Dermis lymphatic vessel endothelial cell (primary cell): ENCODE results near the gene PRDM4. TPM values are rescaled to one million over a fixed set of nuclear protein-coding genes. Genes with fewer than 3 reads are reported as not detected.

ENCODE experiments used
- total RNA-seq: library from RNA; depleted of rRNA; stranded (reverse); fragments of >200 nt; gene quantifications from 2 replicates; pipeline ENCODE4 v1.2.1, GENCODE V29; 2014

The PRDM4 gene
- total RNA-seq: 15.8 and 18.6 TPM in 2 replicates

DNA sequence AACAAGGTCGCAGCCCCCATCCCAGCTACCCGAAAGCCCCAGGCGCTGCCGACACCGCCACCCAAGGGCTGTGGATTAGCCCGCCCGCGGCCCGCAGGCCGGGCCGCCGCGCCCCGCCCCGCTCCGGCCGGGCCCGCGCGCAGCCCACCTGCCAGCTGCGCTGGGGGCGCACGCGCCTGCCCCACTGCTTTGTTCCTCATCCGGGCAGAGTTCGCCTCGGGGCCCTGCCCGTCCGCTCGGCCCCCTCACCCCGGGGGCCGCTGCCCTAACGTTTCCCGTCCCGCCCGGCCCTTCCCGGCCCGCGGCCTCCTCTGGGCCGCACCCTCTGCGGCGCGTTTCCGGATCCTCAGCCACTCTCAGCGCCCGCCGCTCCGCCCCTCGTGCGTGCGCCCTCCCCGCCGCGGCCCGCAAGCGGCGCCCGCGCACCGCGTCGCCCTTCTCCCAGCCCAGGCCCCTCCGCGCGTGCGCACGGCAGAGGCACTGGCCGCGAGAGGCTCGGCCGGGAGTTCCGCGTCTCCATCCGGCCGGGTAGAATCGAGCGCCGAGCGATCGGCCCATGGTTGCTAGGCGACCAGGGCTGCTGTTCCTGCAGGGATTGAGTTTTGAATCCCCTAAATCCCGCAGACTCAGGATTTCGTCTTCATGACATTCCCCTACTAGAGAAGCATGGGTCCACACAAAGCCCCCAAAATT lies at the start of gene PRDM4:
Gene PRDM4, minus strand, starts transcription at position 329 of the 693 bp plus-strand sequence. CDS start 622 bp downstream, outside the sequence.

GRCh38 chr12:107774349-107775029 lies 13.6 kb upstream of the PRDM4 start, which contains the start of gene ASCL4:
Gene ASCL4, plus strand, starts transcription at chr12:107774704. Its CDS starts 515 bp downstream, at chr12:107775219.

GRCh38 chr12:107685360-107686248 lies 75.3 kb downstream of the PRDM4 start, which contains the start of gene PWP1:
Gene PWP1, plus strand, starts transcription at chr12:107685799. Its CDS starts 101 bp downstream, at chr12:107685900.

Other genes with a start within 250 kb of the PRDM4 start
- gene PWP1, start 75.3 kb downstream of the PRDM4 start, total RNA-seq: 57.0 and 77.7 TPM in 2 replicates
- not detected in 2 replicates for gene ASCL4, start 13.6 kb upstream of the PRDM4 start, total RNA-seq